Glutamatergic neuron (in vitro differentiated cells): ENCODE data around the gene JAML. TPM values are rescaled to one million over a fixed set of nuclear protein-coding genes. Genes with fewer than 3 reads are reported as not detected.

Experiments used
- DNase-seq: peaks from one replicate; pipeline ENCODE4 v3.0.0; 2022
- H3K27ac Mint-ChIP-seq: one replicate; pipeline ENCODE4 v1.8.0; 2020; ENCODE audit warnings: mild to moderate bottlenecking, mixed read lengths, inconsistent platforms; ENCODE audit not compliant: unreplicated experiment
- H3K27me3 Mint-ChIP-seq: one replicate; pipeline ENCODE4 v1.8.0; 2020; ENCODE audit warnings: mild to moderate bottlenecking, moderate library complexity, mixed read lengths, inconsistent platforms; ENCODE audit not compliant: unreplicated experiment
- H3K36me3 Mint-ChIP-seq: one replicate; pipeline ENCODE4 v1.8.0; 2020; ENCODE audit warnings: mild to moderate bottlenecking, mixed read lengths, inconsistent platforms; ENCODE audit not compliant: unreplicated experiment
- H3K4me1 Mint-ChIP-seq: one replicate; pipeline ENCODE4 v1.8.0; 2020; ENCODE audit warnings: mild to moderate bottlenecking, low read depth, mixed read lengths, inconsistent platforms; ENCODE audit not compliant: unreplicated experiment
- H3K4me3 Mint-ChIP-seq: one replicate; pipeline ENCODE4 v1.8.0; 2020; ENCODE audit warnings: mild to moderate bottlenecking, mixed read lengths, inconsistent platforms; ENCODE audit not compliant: unreplicated experiment
- H3K9me3 Mint-ChIP-seq: one replicate; pipeline ENCODE4 v1.8.0; 2020; ENCODE audit warnings: mild to moderate bottlenecking, moderate library complexity, mixed read lengths, inconsistent platforms; ENCODE audit not compliant: unreplicated experiment
- total RNA-seq: library from RNA; stranded (reverse); fragmentation: NEBNext Ultra II Directional; extraction: Animal tissue kit (Norgen Biotek cat#: 25700); gene quantifications from one replicate; pipeline ENCODE4 v1.2.1, GENCODE V29; 2021; ENCODE audit not compliant: unreplicated experiment
- TF ChIP-seq, protein P1 (sequence below): fragments of 200-600 bp; sonication (generic); IDR thresholded peaks from one replicate; pipeline ENCODE4 v1.5.0; 2021; ENCODE audit not compliant: partially characterized antibody, unreplicated experiment

Gene JAML
- total RNA-seq, 1 donor from 2014 or later = not detected

DNA sequence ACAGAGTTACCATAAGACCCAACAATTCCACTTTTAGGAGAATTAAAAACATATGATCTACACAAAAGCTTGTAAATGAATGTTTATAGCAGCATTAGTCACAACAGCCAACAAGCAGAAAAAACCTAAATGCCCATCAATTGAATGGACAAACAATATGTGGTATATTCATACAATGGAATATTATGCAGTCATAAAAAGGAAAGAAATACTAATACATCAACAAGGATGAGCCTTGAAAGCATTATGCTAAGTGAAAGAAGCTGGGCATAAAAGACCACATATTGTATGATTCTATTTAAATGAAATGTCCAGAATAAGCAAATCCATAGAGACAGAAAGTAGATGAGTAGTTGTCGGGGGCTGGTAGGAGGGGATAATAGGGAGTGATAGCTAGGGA lies 34.3 kb upstream of the JAML start:
- TF ChIP-seq, protein P1, sequence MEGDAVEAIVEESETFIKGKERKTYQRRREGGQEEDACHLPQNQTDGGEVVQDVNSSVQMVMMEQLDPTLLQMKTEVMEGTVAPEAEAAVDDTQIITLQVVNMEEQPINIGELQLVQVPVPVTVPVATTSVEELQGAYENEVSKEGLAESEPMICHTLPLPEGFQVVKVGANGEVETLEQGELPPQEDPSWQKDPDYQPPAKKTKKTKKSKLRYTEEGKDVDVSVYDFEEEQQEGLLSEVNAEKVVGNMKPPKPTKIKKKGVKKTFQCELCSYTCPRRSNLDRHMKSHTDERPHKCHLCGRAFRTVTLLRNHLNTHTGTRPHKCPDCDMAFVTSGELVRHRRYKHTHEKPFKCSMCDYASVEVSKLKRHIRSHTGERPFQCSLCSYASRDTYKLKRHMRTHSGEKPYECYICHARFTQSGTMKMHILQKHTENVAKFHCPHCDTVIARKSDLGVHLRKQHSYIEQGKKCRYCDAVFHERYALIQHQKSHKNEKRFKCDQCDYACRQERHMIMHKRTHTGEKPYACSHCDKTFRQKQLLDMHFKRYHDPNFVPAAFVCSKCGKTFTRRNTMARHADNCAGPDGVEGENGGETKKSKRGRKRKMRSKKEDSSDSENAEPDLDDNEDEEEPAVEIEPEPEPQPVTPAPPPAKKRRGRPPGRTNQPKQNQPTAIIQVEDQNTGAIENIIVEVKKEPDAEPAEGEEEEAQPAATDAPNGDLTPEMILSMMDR = no peak
- Mint-ChIP-seq H3K36me3 (no peaks in the 10 kb centered on the region), H3K9me3 (peaks cover 3% of the 10 kb centered on the region), H3K4me3 (no peak overlapping the region), H3K27ac (no peak overlapping the region), H3K27me3 (no peaks in the 10 kb centered on the region), H3K4me1 (peaks cover under 1% of the 10 kb centered on the region)
- no peak for DNase-seq

DNA sequence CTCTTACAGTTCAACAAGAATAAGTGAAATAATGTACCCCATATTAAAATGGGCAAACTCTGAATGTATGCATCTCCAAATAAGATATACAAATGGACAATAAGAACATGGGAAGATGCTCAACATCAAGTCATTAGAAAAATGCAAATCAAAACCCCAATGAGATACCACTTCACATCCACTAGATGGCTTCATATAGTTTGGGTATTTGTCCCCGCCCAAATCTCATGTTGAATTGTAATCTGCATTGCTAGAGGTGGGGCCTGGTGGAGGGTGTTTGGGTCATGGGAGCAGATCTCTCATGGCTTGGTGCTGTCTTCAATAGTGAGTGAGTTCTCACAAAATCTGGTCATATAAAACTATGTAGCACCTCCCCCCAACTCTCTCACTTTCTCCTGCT lies 33.6 kb upstream of the JAML start:
- Mint-ChIP-seq H3K9me3 (peaks cover 3% of the 10 kb centered on the region), H3K27me3 (no peaks in the 10 kb centered on the region), H3K36me3 (no peaks in the 10 kb centered on the region), H3K4me1 (no peaks in the 10 kb centered on the region), H3K27ac (no peak overlapping the region), H3K4me3 (no peak overlapping the region)
- no peak for DNase-seq
- TF ChIP-seq, protein P1 = no peak

DNA sequence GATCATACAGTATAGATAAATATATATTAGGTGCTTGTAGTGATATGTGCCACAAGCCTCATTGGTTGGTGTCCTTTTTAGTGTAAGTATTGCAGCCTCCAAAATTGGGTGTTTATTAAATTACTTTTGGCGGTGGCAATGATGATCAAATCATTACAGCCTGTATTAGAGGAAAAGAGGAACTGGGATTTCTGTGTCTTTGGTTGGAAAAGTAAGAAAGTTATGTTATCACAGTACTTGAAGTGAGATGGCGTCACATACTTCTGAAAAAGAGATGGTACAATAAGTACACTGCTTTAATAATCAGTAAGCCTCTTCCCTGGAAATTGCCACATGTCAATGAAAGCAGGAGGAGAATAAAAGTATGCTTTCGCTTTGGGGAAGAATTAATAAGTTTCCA lies 27.9 kb upstream of the JAML start:
- DNase-seq = no peak
- H3K4me3 Mint-ChIP-seq = peak overlapping the region; percentile 96
- H3K4me1 Mint-ChIP-seq = peaks cover 2% of the 10 kb centered on the region
- no peaks in the 10 kb centered on the region for H3K36me3 Mint-ChIP-seq
- peaks cover 6% of the 10 kb centered on the region for H3K27me3 Mint-ChIP-seq
- H3K27ac Mint-ChIP-seq = no peak overlapping the region
- TF ChIP-seq, protein P1 = no peak
- H3K9me3 Mint-ChIP-seq = peaks cover 6% of the 10 kb centered on the region

DNA sequence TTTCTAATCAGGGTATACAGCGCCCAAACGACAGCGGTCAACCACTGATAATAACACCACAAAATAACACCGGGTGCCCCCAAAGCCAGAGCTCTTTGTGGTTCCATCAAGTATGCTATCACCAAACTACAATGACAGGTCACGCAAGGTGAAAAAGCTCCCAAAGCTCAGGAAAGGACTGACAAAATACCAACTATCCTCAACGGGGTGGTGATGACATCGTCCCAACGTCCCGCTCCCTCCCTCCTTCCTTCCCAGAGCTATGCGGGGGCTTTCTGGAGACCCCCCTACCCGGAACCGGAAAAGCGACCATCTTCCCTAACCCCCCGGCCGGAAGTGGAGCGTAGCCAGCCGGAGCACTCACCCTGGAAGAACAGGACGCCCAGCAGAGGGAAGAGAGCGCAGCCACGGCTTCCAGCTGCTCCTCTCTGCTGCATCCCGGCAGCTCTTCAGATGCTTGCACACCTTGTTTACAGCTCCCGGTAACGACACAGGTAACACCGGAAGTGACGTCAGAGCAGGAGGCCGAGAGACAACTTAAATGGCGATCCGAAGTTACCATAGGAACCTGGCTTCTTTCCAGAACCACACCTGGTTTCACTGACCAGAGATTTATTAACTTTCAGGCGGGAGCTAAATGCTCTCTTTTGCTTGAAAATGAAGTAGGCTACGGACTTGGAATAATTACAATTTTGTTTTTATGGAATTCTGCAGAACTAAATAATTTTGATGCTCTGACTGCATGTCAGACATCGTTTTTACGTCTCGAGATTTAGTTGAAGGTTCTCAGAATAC lies 27.2 kb upstream of the JAML start, which contains the start of gene MPZL3:
TSS of gene MPZL3 (minus strand) at position 508 of the 795 bp plus-strand sequence. CDS start at position 437, 71 bp downstream.
- Mint-ChIP-seq H3K36me3 (no peaks in the 10 kb centered on the region), H3K9me3 (peaks cover 6% of the 10 kb centered on the region), H3K27ac (peak within 1 kb of the TSS; percentile 99), H3K27me3 (peaks cover 6% of the 10 kb centered on the region), H3K4me3 (peak within 1 kb of the TSS; percentile 96), H3K4me1 (peaks cover 2% of the 10 kb centered on the region)
- DNase-seq = peak; percentile 78
- TF ChIP-seq, protein P1 = no peak

DNA sequence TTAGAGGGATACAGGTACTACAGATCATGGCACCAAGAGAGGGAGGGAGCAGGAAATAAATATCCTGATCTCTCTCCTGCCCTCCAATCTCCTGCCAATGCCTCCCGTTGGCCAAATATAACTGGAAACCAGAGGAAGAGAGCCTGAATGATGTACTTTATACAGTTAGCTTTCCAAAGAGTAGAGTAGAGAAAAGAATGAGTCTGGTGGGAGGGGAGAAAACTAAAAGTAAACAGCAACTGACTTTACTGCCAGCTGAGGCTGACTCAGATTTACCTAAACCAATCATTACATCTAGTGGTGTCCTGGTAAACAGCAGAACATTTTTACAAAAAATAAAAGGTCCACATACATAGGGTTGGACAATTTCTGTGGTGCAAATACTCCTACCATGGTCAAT lies 22.2 kb upstream of the JAML start:
- TF ChIP-seq, protein P1 = no peak
- H3K9me3 Mint-ChIP-seq = peaks cover 4% of the 10 kb centered on the region

More for the DNA sequence above, 22.2 kb upstream of the JAML start:
- H3K36me3 Mint-ChIP-seq = no peaks in the 10 kb centered on the region
- DNase-seq = no peak
- no peak overlapping the region for H3K27ac Mint-ChIP-seq
- H3K4me3 Mint-ChIP-seq = no peak overlapping the region
- H3K27me3 Mint-ChIP-seq = peaks cover 5% of the 10 kb centered on the region
- H3K4me1 Mint-ChIP-seq = no peaks in the 10 kb centered on the region
